HS-27A (cell line): Measurements from ENCODE around the gene SOX6.
"Not testable (repeated sequence)": the region's sequence is repeated elsewhere in the genome, so short reads cannot be mapped to it uniquely, and the experiment has no call there.

ENCODE experiments used
- DNase-seq: peaks from one replicate; pipeline ENCODE4 v3.0.0-alpha.2; 2012; ENCODE audit warnings: low read depth, missing footprints

The SOX6 gene

GRCh38 chr11:15929371-15929901 is 426.9 kb downstream of the SOX6 start:
- DNase-seq = no peak

GRCh38 chr11:15927864-15928217 is 428.5 kb downstream of the SOX6 start:
- no peak for DNase-seq

DNA sequence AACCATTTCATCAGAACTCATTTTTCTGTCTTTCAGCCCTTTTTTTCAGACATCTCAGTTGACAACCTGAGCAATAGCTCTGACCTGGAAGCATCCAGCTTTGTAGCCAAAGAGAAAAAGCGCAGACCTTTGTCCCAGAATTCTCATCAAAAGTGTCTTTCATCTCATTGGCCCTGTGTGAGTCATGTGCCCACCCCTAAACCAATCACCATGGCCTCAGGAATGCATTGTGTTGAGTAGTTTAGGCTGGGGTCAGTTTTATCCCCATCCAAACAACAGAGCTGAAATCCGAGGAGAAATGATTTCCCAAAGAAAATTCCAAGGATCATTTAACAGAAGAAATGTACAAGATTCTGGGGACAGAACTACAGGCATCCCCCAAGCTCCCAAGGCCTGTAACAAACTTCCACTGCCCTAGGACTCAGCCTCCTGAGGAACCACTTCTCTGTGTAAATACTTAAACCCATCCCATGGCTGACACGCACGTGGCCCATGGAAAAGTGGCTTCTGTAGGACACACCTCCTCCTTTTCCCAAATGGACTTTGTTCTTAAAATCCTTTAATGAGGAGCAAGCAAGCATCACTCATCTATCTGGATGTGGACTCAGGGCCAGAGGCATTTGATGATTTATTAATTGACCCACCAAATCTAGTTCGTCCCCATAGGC is 429.0 kb downstream of the SOX6 start:
- no peak for DNase-seq

- DNase-seq = no peak
Observed at GRCh38 chr11:15926071-15926470, 430.3 kb downstream of the SOX6 start.

DNA sequence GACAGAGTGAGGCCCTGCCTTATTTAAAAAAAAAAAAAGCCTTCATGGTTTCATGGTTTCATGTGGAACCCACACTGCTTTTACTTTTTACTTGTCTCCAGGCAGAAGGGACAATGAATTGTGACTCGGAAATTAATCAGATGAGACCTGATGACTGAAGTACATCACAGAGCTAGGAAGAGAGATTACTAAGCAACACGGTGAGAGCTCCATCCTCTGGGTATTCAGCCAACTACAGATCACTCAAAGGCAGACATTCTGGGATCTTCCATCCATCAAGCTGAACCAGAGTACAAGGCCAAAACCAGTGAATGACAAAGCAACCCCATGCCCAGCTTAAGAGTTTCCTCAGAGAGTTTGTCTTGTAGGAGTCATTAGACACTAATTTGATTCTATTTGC is 433.2 kb downstream of the SOX6 start:
- no peak for DNase-seq

DNA sequence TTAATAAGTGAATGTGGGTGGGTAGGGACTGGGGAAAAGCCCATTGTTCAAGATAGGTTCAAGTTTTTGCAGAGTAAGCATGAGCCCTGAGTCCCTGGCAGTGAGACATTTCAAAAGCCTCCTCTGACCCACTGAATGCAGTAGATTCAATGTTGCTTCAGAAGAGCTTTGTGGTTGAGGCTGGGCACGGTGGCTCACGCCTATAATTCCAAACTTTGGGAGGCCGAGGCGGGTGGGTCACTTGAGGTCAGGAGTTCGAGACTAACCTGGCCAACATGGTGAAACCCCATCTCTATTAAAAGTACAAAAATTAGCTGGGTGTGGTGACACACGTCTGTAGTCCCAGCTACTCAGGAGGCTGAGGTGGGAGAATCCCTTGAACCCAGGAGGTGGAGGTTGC is 433.6 kb downstream of the SOX6 start:
- DNase-seq = not testable (repeated sequence)

DNA sequence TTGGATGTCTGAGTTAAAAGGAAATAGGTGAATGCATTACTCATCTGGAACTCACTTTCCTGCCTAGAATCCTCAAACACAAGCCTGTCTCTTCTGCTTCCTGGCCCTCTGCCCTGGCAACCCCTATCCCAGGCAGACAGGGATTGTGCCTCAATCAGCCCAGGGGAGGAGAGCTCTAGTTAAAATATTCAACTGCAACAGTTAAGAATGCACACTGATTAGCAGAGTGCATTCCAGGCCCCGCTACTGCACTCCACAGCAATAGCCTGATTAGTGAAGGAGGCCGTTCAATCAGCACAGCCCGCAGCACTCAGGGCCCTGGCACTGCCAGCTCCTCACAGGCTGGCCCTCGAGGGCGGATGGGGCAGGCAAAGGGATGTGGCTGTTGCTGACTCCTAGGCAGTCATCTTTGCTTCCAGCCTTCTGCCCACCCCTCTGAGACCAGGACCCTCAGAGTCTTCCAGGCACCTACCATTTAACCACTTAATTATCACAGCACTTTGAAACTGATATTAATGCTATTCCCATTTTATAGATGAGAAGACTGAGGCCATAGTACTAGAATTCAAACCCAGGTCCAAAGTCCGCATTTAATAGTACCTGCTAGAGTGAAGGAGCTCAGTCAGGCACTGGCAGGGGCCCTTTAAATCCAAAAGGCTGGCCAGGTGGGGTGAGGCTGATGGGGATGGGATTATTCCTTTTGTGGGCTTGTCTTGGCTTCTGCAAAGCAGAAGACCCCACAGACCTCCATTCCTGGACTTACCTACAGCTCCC is 435.3 kb downstream of the SOX6 start:
- DNase-seq = no peak

GRCh38 chr11:15918674-15919073 is 437.7 kb downstream of the SOX6 start:
- no peak for DNase-seq

- no peak for DNase-seq
Observed at GRCh38 chr11:15918212-15918611, 438.1 kb downstream of the SOX6 start.
